ENCODE measurements around the gene KANSL3.
"Not testable (repeated sequence)": the region's sequence is repeated elsewhere in the genome, so short reads cannot be mapped to it uniquely, and the experiment has no call there.

KANSL3 gene

GRCh38 chr2:96638144-96639121, at the start of gene KANSL3:
TSS of gene KANSL3 (minus strand) at chr2:96638312. CDS start at chr2:96637135, 1,177 bp downstream.
- peak; percentile 92 for DNase-seq (ENCODE audit: low spot score)

- DNase-seq (ENCODE audit: low spot score) = no peak
Observed at GRCh38 chr2:96687266-96687665, 49.2 kb upstream of the KANSL3 start.

GRCh38 chr2:96685577-96686459, 47.7 kb upstream of the KANSL3 start:
- no peak for DNase-seq (ENCODE audit: low spot score)

GRCh38 chr2:96684883-96685576, 46.9 kb upstream of the KANSL3 start:
- DNase-seq (ENCODE audit: low spot score) = no peak

GRCh38 chr2:96683972-96684820, 46.1 kb upstream of the KANSL3 start:
- no peak for DNase-seq (ENCODE audit: low spot score)

GRCh38 chr2:96683307-96683706, 45.2 kb upstream of the KANSL3 start:
- no peak for DNase-seq (ENCODE audit: low spot score)

GRCh38 chr2:96681540-96681939, 43.4 kb upstream of the KANSL3 start:
- no peak for DNase-seq (ENCODE audit: low spot score)

GRCh38 chr2:96680561-96681141, 42.5 kb upstream of the KANSL3 start:
- no peak for DNase-seq (ENCODE audit: low spot score)

GRCh38 chr2:96679848-96680247, 41.7 kb upstream of the KANSL3 start:
- DNase-seq (ENCODE audit: low spot score) = no peak

GRCh38 chr2:96669539-96670215, 31.6 kb upstream of the KANSL3 start:
- no peak for DNase-seq (ENCODE audit: low spot score)

- DNase-seq (ENCODE audit: low spot score) = no peak
Observed at GRCh38 chr2:96668771-96669170, 30.7 kb upstream of the KANSL3 start.

GRCh38 chr2:96665717-96666116, 27.6 kb upstream of the KANSL3 start:
- not testable (repeated sequence) for DNase-seq (ENCODE audit: low spot score)

GRCh38 chr2:96665083-96665569, 27.0 kb upstream of the KANSL3 start:
- peak; percentile 37 for DNase-seq (ENCODE audit: low spot score)

GRCh38 chr2:96664366-96664925, 26.3 kb upstream of the KANSL3 start:
- DNase-seq (ENCODE audit: low spot score) = no peak

- no peak for DNase-seq (ENCODE audit: low spot score)
Observed at GRCh38 chr2:96663829-96664228, 25.7 kb upstream of the KANSL3 start.

GRCh38 chr2:96663177-96663576, 25.1 kb upstream of the KANSL3 start:
- DNase-seq (ENCODE audit: low spot score) = no peak

GRCh38 chr2:96662360-96662759, 24.2 kb upstream of the KANSL3 start:
- no peak for DNase-seq (ENCODE audit: low spot score)

- DNase-seq (ENCODE audit: low spot score) = no peak
Observed at GRCh38 chr2:96661324-96661723, 23.2 kb upstream of the KANSL3 start.

- DNase-seq (ENCODE audit: low spot score) = no peak
Observed at GRCh38 chr2:96656540-96656939, 18.4 kb upstream of the KANSL3 start.

- DNase-seq (ENCODE audit: low spot score) = no peak
Observed at GRCh38 chr2:96655526-96655925, 17.4 kb upstream of the KANSL3 start.

Data from RKO (cell line).